IMR-90 (cell line): ENCODE measurements around the gene PRPH2. TPM values are rescaled to one million over a fixed set of nuclear protein-coding genes. Genes with fewer than 3 reads are reported as not detected.

Source experiments
- ATAC-seq: fragments of 200-7000 bp; cut with Tn5 transposase; 2 replicates; pipeline ENCODE4 v1.9.1; 2020; ENCODE audit warnings: low read depth, mild to moderate bottlenecking, moderate library complexity
- BruUV-seq: library from RNA; stranded (reverse); fragments of 400-500 nt; replicated peaks from 2 replicates; lab custom pipeline; 2021; lab: Mats Ljungman, UMichigan
- CTCF ChIA-PET: fragments of 300-600 bp; formaldehyde crosslinking; extraction: SDS; loops from one replicate; lab custom pipeline; 2021; ENCODE audit warnings: antibody characterized with exemption; lab: Yijun Ruan, JAX
- POLR2A ChIA-PET: fragments of 300-600 bp; sonication (Branson Sonifier 250); formaldehyde crosslinking; loops from one replicate; lab custom pipeline; 2022; ENCODE audit warnings: antibody characterized with exemption; ENCODE audit not compliant: unreplicated experiment; lab: Charles Lee
- DNase-seq: peaks from one replicate; pipeline ENCODE4 v3.0.0; 2013
- H2AFZ ChIP-seq: replicated peaks from 2 replicates; pipeline ENCODE3; 2013; ENCODE audit warnings: low read length, mild to moderate bottlenecking; ENCODE audit not compliant: poor library complexity
- H2AK5ac ChIP-seq: 2 replicates; pipeline ENCODE4 v1.6.1; 2013; ENCODE audit warnings: low read depth, low read length, inconsistent platforms
- H2AK9ac ChIP-seq: replicated peaks from 2 replicates; pipeline ENCODE3; 2013; ENCODE audit warnings: mild to moderate bottlenecking, low read depth, low read length, moderate library complexity; ENCODE audit not compliant: poor library complexity
- H2BK120ac ChIP-seq: 2 replicates; pipeline ENCODE4 v1.6.1; 2013; ENCODE audit warnings: low read depth, low read length, inconsistent platforms
- H2BK15ac ChIP-seq: 3 replicates; pipeline ENCODE4 v1.6.1; 2013; ENCODE audit warnings: low read depth, low read length, inconsistent platforms
- H2BK20ac ChIP-seq: 2 replicates; pipeline ENCODE4 v1.6.1; 2013; ENCODE audit warnings: low read depth, mild to moderate bottlenecking, inconsistent platforms, low read length, moderate library complexity
- H2BK5ac ChIP-seq: 2 replicates; pipeline ENCODE4 v1.6.1; 2013; ENCODE audit warnings: mild to moderate bottlenecking, low read depth, low read length, inconsistent platforms; ENCODE audit not compliant: poor library complexity, severe bottlenecking
- H3K14ac ChIP-seq: replicated peaks from 2 replicates; pipeline ENCODE4 v1.6.1; 2013; ENCODE audit warnings: low read depth, low read length, inconsistent platforms
- H3K18ac ChIP-seq: 2 replicates; pipeline ENCODE4 v1.6.1; 2013; ENCODE audit warnings: low read depth, low read length, control low read depth
- H3K23ac ChIP-seq: 2 replicates; pipeline ENCODE4 v1.6.1; 2013; ENCODE audit warnings: low read depth, low read length, inconsistent platforms
- H3K27ac ChIP-seq: 2 replicates; pipeline ENCODE4 v1.5.1; 2013; ENCODE audit warnings: mild to moderate bottlenecking, control low read depth, low read length; ENCODE audit not compliant: insufficient read depth
- H3K27me3 ChIP-seq: 2 replicates; pipeline ENCODE4 v1.6.1; 2013; ENCODE audit warnings: low read length; ENCODE audit not compliant: control insufficient read depth, insufficient read depth
- H3K36me3 ChIP-seq: 2 replicates; pipeline ENCODE4 v1.6.1; 2013; ENCODE audit warnings: low read length, mixed read lengths; ENCODE audit not compliant: control insufficient read depth, insufficient read depth
- H3K4ac ChIP-seq: 2 replicates; pipeline ENCODE4 v1.6.1; 2013; ENCODE audit warnings: low read depth, low read length, inconsistent platforms
- H3K4me1 ChIP-seq: 2 replicates; pipeline ENCODE4 v1.6.1; 2013; ENCODE audit warnings: low read length, mixed read lengths; ENCODE audit not compliant: control insufficient read depth, insufficient read depth
- H3K4me2 ChIP-seq: 2 replicates; pipeline ENCODE4 v1.6.1; 2013; ENCODE audit warnings: low read depth, mild to moderate bottlenecking, control low read depth, low read length, moderate library complexity
- H3K4me3 ChIP-seq: 2 replicates; pipeline ENCODE4 v1.5.1; 2013; ENCODE audit warnings: low read depth, mild to moderate bottlenecking, control low read depth, low read length, moderate library complexity; ENCODE audit not compliant: insufficient read depth
- H3K56ac ChIP-seq: 2 replicates; pipeline ENCODE4 v1.6.1; 2013; ENCODE audit warnings: low read length, inconsistent platforms; ENCODE audit not compliant: insufficient read depth; ENCODE audit errors: extremely low read depth
- H3K79me1 ChIP-seq, 2 experiments: 2 replicates each; pipeline ENCODE4 v1.6.1; 2013; ENCODE audit warnings: low read length in 2 of 2, inconsistent platforms in 1 of 2, low read depth in 1 of 2
- H3K9ac ChIP-seq: 2 replicates; pipeline ENCODE4 v1.6.1; 2013; ENCODE audit warnings: low read depth, low read length, control low read depth
- H3K9me1 ChIP-seq: 2 replicates; pipeline ENCODE4 v1.6.1; 2013; ENCODE audit warnings: low read length, inconsistent platforms; ENCODE audit not compliant: insufficient read depth
- H3K9me3 ChIP-seq: 2 replicates; pipeline ENCODE4 v1.6.1; 2013; ENCODE audit warnings: low read length; ENCODE audit not compliant: control insufficient read depth, insufficient read depth
- H4K20me1 ChIP-seq: 2 replicates; pipeline ENCODE4 v1.6.1; 2013; ENCODE audit warnings: low read length, inconsistent platforms; ENCODE audit not compliant: insufficient read depth
- H4K5ac ChIP-seq: 2 replicates; pipeline ENCODE4 v1.6.1; 2013; ENCODE audit warnings: mild to moderate bottlenecking, low read depth, low read length, control low read depth
- H4K8ac ChIP-seq, 2 experiments: 2 replicates each; pipeline ENCODE4 v1.6.1; 2013; ENCODE audit warnings: low read depth in 2 of 2, low read length in 2 of 2, control low read depth in 1 of 2, inconsistent platforms in 1 of 2
- H4K91ac ChIP-seq: 2 replicates; pipeline ENCODE4 v1.6.1; 2013; ENCODE audit warnings: low read depth, low read length, inconsistent platforms; ENCODE audit not compliant: insufficient read depth
- BHLHE40 ChIP-seq: fragments of 150-350 bp; IDR thresholded peaks from 2 replicates; pipeline ENCODE4 v1.6.1; 2016; ENCODE audit warnings: mild to moderate bottlenecking, low read depth, low read length
- CHD1 ChIP-seq: IDR thresholded peaks from 2 replicates; pipeline ENCODE4 v1.6.1; 2012; ENCODE audit warnings: low read depth, low read length, improper control_type of control experiment
- MAZ ChIP-seq: IDR thresholded peaks from 2 replicates; pipeline ENCODE4 v1.6.1; 2012; ENCODE audit warnings: low read depth, mild to moderate bottlenecking, low read length, improper control_type of control experiment, moderate library complexity, borderline replicate concordance
- MXI1 ChIP-seq: IDR thresholded peaks from 2 replicates; pipeline ENCODE4 v1.6.1; 2012; ENCODE audit warnings: low read depth, mild to moderate bottlenecking, low read length, moderate library complexity, borderline replicate concordance
- POLR2A ChIP-seq: IDR thresholded peaks from 2 replicates; pipeline ENCODE4 v1.6.1; 2012; ENCODE audit warnings: mild to moderate bottlenecking, low read depth, low read length
- RAD21 ChIP-seq: IDR thresholded peaks from 2 replicates; pipeline ENCODE4 v1.6.1; 2012; ENCODE audit warnings: low read length, improper control_type of control experiment
- SMC3 ChIP-seq: fragments of 150-350 bp; IDR thresholded peaks from 2 replicates; pipeline ENCODE4 v1.6.1; 2016; ENCODE audit warnings: low read depth, mild to moderate bottlenecking, antibody characterized with exemption, low read length, moderate library complexity
- USF2 ChIP-seq: fragments of 150-350 bp; IDR thresholded peaks from 2 replicates; pipeline ENCODE4 v1.6.1; 2017; ENCODE audit warnings: mild to moderate bottlenecking, antibody characterized with exemption, low read length, low read depth
- WGBS, 2 experiments: methylation state at CpG; one replicate each; pipeline versions ENCODE4 v1.1.5 to v1.1.7; 2013; ENCODE audit warnings: missing lambda C conversion rate in 2 of 2; ENCODE audit not compliant: insufficient read length in 1 of 2; ENCODE audit errors: extremely low coverage in 2 of 2; 5-methylcytosine and 5-hydroxymethylcytosine counted together
- dilution Hi-C: fragments of 300-500 bp; cut with HindIII; formaldehyde crosslinking; loops from one replicate; pipeline ENCODE4 v1.14.3; 2018; ENCODE audit warnings: low sequenced_read_pairs; ENCODE audit not compliant: unreplicated experiment
- in situ Hi-C: fragments of 300-500 bp; cut with MboI; formaldehyde crosslinking; loops from 3 replicates; pipeline ENCODE4 v1.14.3; 2019; ENCODE audit warnings: low sequenced_read_pairs, inconsistent platforms, mixed read lengths
- intact Hi-C: fragments of 100-400 bp; cut with micrococcal nuclease; formaldehyde crosslinking; loops from 2 replicates; pipeline ENCODE4 v1.10.0; 2022
- polyA plus RNA-seq, 3 experiments: library from polyadenylated mRNA; depleted of rRNA; stranded (reverse); fragments of >200 nt; gene quantifications; 2 replicates each; pipeline ENCODE4 v1.2.3, GENCODE V29; 2012; ENCODE audit warnings: low replicate concordance in 1 of 3
- total RNA-seq: library from RNA; depleted of rRNA; stranded (reverse); fragments of >200 nt; gene quantifications from 2 replicates; pipeline ENCODE4 v1.2.3, GENCODE V29; 2012

PRPH2 gene
- total and polyA plus RNA-seq, 2 of the 4 experiments (the other 2 are of a cell fraction): 1.0 to 1.1 TPM

- in situ Hi-C loops: no loop called here
- no peak for TF ChIP-seq MAZ
- no peak for TF ChIP-seq POLR2A
- no peak for TF ChIP-seq USF2
- no peak for TF ChIP-seq RAD21
- no peak for TF ChIP-seq MXI1
- no peak for TF ChIP-seq BHLHE40
- no peak for TF ChIP-seq CHD1
- no peak for TF ChIP-seq SMC3
- Histone ChIP-seq H2BK5ac (no peak overlapping the region), H2AK5ac (no peak overlapping the region), H3K56ac (no peak overlapping the region), H4K5ac (no peak overlapping the region), H3K4me2 (no peak overlapping the region), H2AK9ac (no peak overlapping the region), H3K18ac (no peak overlapping the region), H3K23ac (no peak overlapping the region), H2BK15ac (no peak overlapping the region), H3K4ac (no peak overlapping the region), H3K9me3 (no peaks in the 10 kb centered on the region), H3K4me1 (peaks cover 5% of the 10 kb centered on the region), H4K20me1 (no peaks in the 10 kb centered on the region), H4K8ac (no peak overlapping the region), H2BK120ac (no peak overlapping the region), H2BK20ac (no peak overlapping the region), H3K27ac (no peak overlapping the region), H3K14ac (no peak overlapping the region), H3K9ac (no peak overlapping the region), H3K79me1 (no peaks in the 10 kb centered on the region), H4K91ac (no peak overlapping the region), H3K9me1 (peaks cover 14% of the 10 kb centered on the region), H2AFZ (no peak overlapping the region), H3K36me3 (peaks cover 1% of the 10 kb centered on the region; the same call in 1 of the 2 replicates), H3K4me3 (no peak overlapping the region), H3K27me3 (no peaks in the 10 kb centered on the region)
- CTCF ChIA-PET: no interaction called here
- 92% methylated on average over 2 of the region's 4 CpGs; no CpG with 5 or more reads in 1 of the 2 experiments for WGBS, 2 experiments
- ATAC-seq (no peak), DNase-seq (no peak)
- no TSS peak for BruUV-seq
- dilution Hi-C loops: no loop called here
- POLR2A ChIA-PET: no interaction called here
- intact Hi-C loops: no loop called here
Observed at GRCh38 chr6:42704937-42705374, 17.4 kb downstream of the PRPH2 start.
